ENCODE results near the gene FCHO2. TPM values are rescaled to one million over a fixed set of nuclear protein-coding genes. Genes with fewer than 3 reads are reported as not detected.

FCHO2 gene
- total and polyA plus RNA-seq, 2 donors (not counting 3 experiments of a cell fraction or from before 2014, with no cell fraction given), result 12.0 to 25.2 TPM

DNA sequence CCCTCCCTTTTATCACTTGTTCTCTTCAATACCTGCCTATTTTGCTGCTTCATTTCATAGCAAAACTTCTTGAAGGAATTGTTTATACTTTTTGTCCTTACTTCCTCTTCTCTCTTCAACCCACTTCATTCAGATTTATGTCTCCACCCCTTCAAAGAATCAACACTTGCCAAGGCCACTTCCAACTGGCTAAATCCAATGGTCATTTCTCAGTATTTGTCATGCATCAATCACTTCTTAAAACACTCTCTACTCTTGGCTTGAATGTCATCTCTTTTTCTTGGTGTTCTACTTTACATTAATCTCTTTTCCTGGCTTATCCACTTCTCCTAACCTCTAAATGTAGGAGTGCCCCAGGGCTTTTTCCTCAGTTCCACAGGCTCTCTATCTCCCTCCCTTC lies 8.3 kb upstream of the FCHO2 start:
- no TSS peak for BruUV-seq (replicated peaks)
- Histone ChIP-seq H3K79me2 (ENCODE audit: control insufficient read depth, insufficient read depth, low read length) (no peaks in the 10 kb centered on the region), H3K9me3 (replicated peaks; ENCODE audit: control insufficient read depth, insufficient read depth, low read length) (no peaks in the 10 kb centered on the region), H2AFZ (ENCODE audit: low read depth, low read length) (no peak overlapping the region), H3K9ac (replicated peaks; ENCODE audit: extremely low read depth, insufficient read depth, low read length) (no peak overlapping the region), H3K27ac (ENCODE audit: insufficient read depth, low read depth, low read length) (no peak overlapping the region), H3K4me3 (replicated peaks in 1 of 3; ENCODE audit: insufficient read depth in 1 of 3, low read depth in 1 of 3, low read length in 3 of 3) (no peak overlapping the region), H4K20me1 (replicated peaks; ENCODE audit: control insufficient read depth, extremely low read depth, insufficient read depth, low read length) (no peaks in the 10 kb centered on the region), H3K4me2 (ENCODE audit: insufficient read depth, low read length) (no peak overlapping the region), H3K9me1 (replicated peaks; ENCODE audit: control insufficient read depth, extremely low read depth, insufficient read depth, low read length) (no peaks in the 10 kb centered on the region), H3K4me1 (ENCODE audit: control insufficient read depth, extremely low read depth, insufficient read depth, low read length) (peaks cover 12% of the 10 kb centered on the region), H3K27me3 (ENCODE audit: control insufficient read depth in 2 of 2, insufficient read depth in 2 of 2, low read length in 2 of 2) (no peaks in the 10 kb centered on the region), H3K36me3 (ENCODE audit: control insufficient read depth in 2 of 2, extremely low read depth in 1 of 2, insufficient read depth in 2 of 2, low read length in 2 of 2) (no peaks in the 10 kb centered on the region)
- ChIA-PET POLR2A (no interaction called here), CTCF (no interaction called here)
- no peak for DNase-seq (ENCODE audit: low read depth, low spot score)
- intact Hi-C loops (cut with micrococcal nuclease), result no loop called here
- dilution Hi-C loops (cut with MboI; ENCODE audit: extremely low pct_ligation_motif_present, low sequenced_read_pairs), result no loop called here
- TF ChIP-seq FOS (IDR thresholded peaks at IDR 0.05; ENCODE audit: borderline replicate concordance, insufficient read depth, low read length) (no peak), POLR2AphosphoS5 (IDR thresholded peaks at IDR 0.05; ENCODE audit: insufficient read depth, low read depth, low read length) (no peak), POLR2A (IDR thresholded peaks at IDR 0.05; ENCODE audit: low read depth, low read length) (no peak), MYC (IDR thresholded peaks at IDR 0.05; ENCODE audit: low read depth, low read length) (no peak), GATA2 (IDR thresholded peaks at IDR 0.05; ENCODE audit: insufficient read depth, insufficient read length, low read depth, low read length) (no peak), EZH2 (IDR thresholded peaks at IDR 0.05; ENCODE audit: borderline replicate concordance, low read depth, low read length, severe bottlenecking) (no peak), JUN (IDR thresholded peaks at IDR 0.05; ENCODE audit: borderline replicate concordance, insufficient read depth, insufficient read length, low read depth) (no peak)
- TF ChIP-seq, protein P1, sequence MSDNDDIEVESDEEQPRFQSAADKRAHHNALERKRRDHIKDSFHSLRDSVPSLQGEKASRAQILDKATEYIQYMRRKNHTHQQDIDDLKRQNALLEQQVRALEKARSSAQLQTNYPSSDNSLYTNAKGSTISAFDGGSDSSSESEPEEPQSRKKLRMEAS (IDR thresholded peaks at IDR 0.05; ENCODE audit: insufficient read depth, insufficient read length), result no peak
- TF ChIP-seq, protein P2, sequence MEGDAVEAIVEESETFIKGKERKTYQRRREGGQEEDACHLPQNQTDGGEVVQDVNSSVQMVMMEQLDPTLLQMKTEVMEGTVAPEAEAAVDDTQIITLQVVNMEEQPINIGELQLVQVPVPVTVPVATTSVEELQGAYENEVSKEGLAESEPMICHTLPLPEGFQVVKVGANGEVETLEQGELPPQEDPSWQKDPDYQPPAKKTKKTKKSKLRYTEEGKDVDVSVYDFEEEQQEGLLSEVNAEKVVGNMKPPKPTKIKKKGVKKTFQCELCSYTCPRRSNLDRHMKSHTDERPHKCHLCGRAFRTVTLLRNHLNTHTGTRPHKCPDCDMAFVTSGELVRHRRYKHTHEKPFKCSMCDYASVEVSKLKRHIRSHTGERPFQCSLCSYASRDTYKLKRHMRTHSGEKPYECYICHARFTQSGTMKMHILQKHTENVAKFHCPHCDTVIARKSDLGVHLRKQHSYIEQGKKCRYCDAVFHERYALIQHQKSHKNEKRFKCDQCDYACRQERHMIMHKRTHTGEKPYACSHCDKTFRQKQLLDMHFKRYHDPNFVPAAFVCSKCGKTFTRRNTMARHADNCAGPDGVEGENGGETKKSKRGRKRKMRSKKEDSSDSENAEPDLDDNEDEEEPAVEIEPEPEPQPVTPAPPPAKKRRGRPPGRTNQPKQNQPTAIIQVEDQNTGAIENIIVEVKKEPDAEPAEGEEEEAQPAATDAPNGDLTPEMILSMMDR (IDR thresholded peaks at IDR 0.05; ENCODE audit: extremely low read depth in 1 of 2, insufficient read depth in 1 of 2, low read depth in 1 of 2, low read length in 2 of 2), result no peak
- no peak for FAIRE-seq
